ENCODE data around the gene VPS18.

DNA sequence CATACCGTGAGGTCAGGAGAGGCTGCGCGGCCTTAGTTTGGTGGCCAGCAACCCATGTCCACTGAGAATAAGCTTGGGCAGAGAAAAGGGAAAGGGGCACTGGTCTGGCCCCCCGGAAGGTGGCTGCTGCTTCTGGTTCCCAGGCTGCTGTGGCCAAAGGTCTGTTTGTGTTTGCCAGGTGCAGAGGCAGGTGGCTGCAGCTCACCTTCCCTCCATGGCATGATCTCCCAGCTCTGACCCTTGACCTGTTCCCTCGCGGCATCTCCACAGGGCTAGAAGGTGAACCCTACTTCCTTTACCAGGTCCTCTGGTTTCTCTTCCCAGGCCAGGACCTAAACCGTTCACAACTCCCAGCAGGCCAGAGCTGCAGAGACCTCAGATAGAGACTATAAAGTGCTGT lies 13.8 kb downstream of the VPS18 start:
- TF ChIP-seq POLR2A (IDR thresholded peaks at IDR 0.05; ENCODE audit: low read length) (no peak), GATA1 (IDR thresholded peaks at IDR 0.05; ENCODE audit: low read depth, low read length) (no peak)
